Psoas muscle (tissue), 8 donors: ENCODE results near the gene IFITM2. TPM values are rescaled to one million over a fixed set of nuclear protein-coding genes. Genes with fewer than 3 reads are reported as not detected.
"Not testable (repeated sequence)": the region's sequence is repeated elsewhere in the genome, so short reads cannot be mapped to it uniquely, and the experiment has no call there.

ENCODE experiments used
- ATAC-seq, 4 donors: fragments of 200-7000 bp; cut with Tn5 transposase; one replicate each; pipeline ENCODE4 v1.9.1; 2020; ENCODE audit warnings: moderate library complexity in 3 of 4, mild to moderate bottlenecking in 2 of 4
- DNase-seq, 2 donors: peaks; one replicate each; pipeline ENCODE4 v3.0.0-alpha.2; 2020
- H3K27ac ChIP-seq: fragments of 200-600 bp; one replicate; pipeline ENCODE4 v1.8.0; 2022
- H3K27me3 ChIP-seq, 3 donors: fragments of 200-600 bp in 1 of 3; one replicate each; pipeline versions ENCODE4 v1.6.1 to v1.8.0; 2013 to 2022; ENCODE audit warnings: low read length in 2 of 3, mild to moderate bottlenecking in 2 of 3, moderate library complexity in 1 of 3; ENCODE audit not compliant: insufficient read depth in 3 of 3
- H3K36me3 ChIP-seq, 2 donors: fragments of 200-600 bp in 1 of 2; one replicate each; pipeline versions ENCODE4 v1.6.1 to v1.8.0; 2013 to 2022; ENCODE audit warnings: low read depth in 1 of 2, mild to moderate bottlenecking in 1 of 2, moderate library complexity in 1 of 2; ENCODE audit not compliant: insufficient read depth in 1 of 2
- H3K4me1 ChIP-seq: fragments of 200-600 bp; one replicate; pipeline ENCODE4 v1.8.0; 2022
- H3K4me3 ChIP-seq: fragments of 200-600 bp; one replicate; pipeline ENCODE4 v1.8.0; 2022; ENCODE audit warnings: mild to moderate bottlenecking
- H3K9me3 ChIP-seq: fragments of 200-600 bp; one replicate; pipeline ENCODE4 v1.8.0; 2022
- WGBS, 3 donors: extraction: QIAGEN DNeasy Blood & Tissue Kit; methylation state at CpG; one replicate each; pipeline versions ENCODE4 v1.1.6 to v1.1.7; 2013; 5-methylcytosine and 5-hydroxymethylcytosine counted together
- intact Hi-C, 2 donors: fragments of 100-400 bp; cut with DNase I; formaldehyde crosslinking; loops; one replicate each; pipeline versions ENCODE4 v1.11.0 to v1.14.2; 2022
- polyA plus RNA-seq, 3 donors: library from polyadenylated mRNA; stranded (reverse); fragments of 200-250 nt; gene quantifications; one replicate each; pipeline ENCODE4 v1.2.3, GENCODE V29; 2013
- total RNA-seq, 4 donors: library from RNA; stranded (reverse); fragmentation: NEBNext Ultra II Directional in 2 of 4; extraction: Animal tissue kit (Norgen Biotek cat#: 25700) in 2 of 4; gene quantifications; one replicate each; pipeline versions ENCODE4 v1.2.1 to v1.2.4, GENCODE V29; 2021 to 2023
- TF ChIP-seq, protein P1 (sequence below): fragments of 200-600 bp; IDR thresholded peaks from one replicate; pipeline ENCODE4 v1.8.0; 2022; ENCODE audit warnings: antibody characterized with exemption
- donor health status: healthy with polysubstance abuse.
- donor health status: DM: no; HTN: no; CAD: no; lungs with moderate emphysema.
- donor health status: Bipolar disorder and iron deficiency.
- donor health status: healthy.
- donor health status: DM: yes; HTN: yes; CAD: no.
- donor health status: DM: no; HTN: no; CAD: no.
- donor health status: DM: no; HTN: no; CAD: no.
- donor health status: DM: yes; HTN: yes; CAD: no.

IFITM2 gene
- total and polyA plus RNA-seq, 7 donors, result 109 to 371 (median 138) TPM

GRCh38 chr11:312092-312816, 4.6 kb downstream of the IFITM2 start:
- WGBS, 3 donors, result 61 to 63% (median 63%) methylated on average over 14 of the region's 14 CpGs
- H3K27me3 ChIP-seq, result peaks cover 0 to 28% (median 5%) of the 10 kb centered on the region in 3 donors
- ATAC-seq (no peak), DNase-seq (peak; percentile 14 to 44)
- H3K9me3 ChIP-seq, result no peaks in the 10 kb centered on the region
- H3K4me1 ChIP-seq, result peaks cover 9% of the 10 kb centered on the region
- intact Hi-C loops, result no loop called here
- peak overlapping the region; percentile 71 for H3K27ac ChIP-seq
- TF ChIP-seq, protein P1, sequence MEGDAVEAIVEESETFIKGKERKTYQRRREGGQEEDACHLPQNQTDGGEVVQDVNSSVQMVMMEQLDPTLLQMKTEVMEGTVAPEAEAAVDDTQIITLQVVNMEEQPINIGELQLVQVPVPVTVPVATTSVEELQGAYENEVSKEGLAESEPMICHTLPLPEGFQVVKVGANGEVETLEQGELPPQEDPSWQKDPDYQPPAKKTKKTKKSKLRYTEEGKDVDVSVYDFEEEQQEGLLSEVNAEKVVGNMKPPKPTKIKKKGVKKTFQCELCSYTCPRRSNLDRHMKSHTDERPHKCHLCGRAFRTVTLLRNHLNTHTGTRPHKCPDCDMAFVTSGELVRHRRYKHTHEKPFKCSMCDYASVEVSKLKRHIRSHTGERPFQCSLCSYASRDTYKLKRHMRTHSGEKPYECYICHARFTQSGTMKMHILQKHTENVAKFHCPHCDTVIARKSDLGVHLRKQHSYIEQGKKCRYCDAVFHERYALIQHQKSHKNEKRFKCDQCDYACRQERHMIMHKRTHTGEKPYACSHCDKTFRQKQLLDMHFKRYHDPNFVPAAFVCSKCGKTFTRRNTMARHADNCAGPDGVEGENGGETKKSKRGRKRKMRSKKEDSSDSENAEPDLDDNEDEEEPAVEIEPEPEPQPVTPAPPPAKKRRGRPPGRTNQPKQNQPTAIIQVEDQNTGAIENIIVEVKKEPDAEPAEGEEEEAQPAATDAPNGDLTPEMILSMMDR, result no peak
- peak overlapping the region; percentile 67 for H3K4me3 ChIP-seq
- H3K36me3 ChIP-seq, result no peaks in the 10 kb centered on the region

DNA sequence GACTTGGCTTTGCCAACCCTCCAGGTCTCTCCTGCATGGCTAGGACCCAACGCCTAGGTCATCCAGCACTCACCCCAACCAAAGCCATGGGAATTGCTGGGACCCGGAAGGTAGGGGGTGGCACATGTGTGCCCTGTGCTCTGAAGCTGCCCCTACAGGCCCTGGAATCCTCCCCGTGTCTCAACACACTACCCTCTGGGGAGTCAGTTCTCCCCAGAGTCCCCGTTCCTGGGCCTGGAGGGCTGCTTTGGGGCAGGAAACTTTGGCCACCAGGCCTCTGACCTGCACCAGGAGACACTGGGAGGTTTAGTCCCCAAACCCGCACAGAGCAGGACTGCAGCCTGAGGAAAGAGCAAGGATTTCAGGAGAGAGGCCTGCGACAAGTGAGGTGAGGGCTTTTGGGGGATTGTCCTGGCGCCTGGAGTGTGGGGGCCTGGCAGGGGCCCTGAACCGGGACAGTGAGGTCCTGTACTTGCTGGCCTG, 5.7 kb downstream of the IFITM2 start:
- Histone ChIP-seq H3K4me3 (peak overlapping the region; percentile 67), H3K27me3 (peaks cover 0 to 28% (median 5%) of the 10 kb centered on the region in 3 donors), H3K36me3 (no peaks in the 10 kb centered on the region), H3K4me1 (peaks cover 9% of the 10 kb centered on the region), H3K27ac (peak overlapping the region; percentile 71), H3K9me3 (no peaks in the 10 kb centered on the region)
- WGBS, 3 donors, result 62 to 67% (median 63%) methylated on average over 8 of the region's 8 CpGs
- intact Hi-C loops, result no loop called here
- ATAC-seq (no peak), DNase-seq (peak in 1 of 2 donors; percentile 48)
- TF ChIP-seq, protein P1, result no peak

DNA sequence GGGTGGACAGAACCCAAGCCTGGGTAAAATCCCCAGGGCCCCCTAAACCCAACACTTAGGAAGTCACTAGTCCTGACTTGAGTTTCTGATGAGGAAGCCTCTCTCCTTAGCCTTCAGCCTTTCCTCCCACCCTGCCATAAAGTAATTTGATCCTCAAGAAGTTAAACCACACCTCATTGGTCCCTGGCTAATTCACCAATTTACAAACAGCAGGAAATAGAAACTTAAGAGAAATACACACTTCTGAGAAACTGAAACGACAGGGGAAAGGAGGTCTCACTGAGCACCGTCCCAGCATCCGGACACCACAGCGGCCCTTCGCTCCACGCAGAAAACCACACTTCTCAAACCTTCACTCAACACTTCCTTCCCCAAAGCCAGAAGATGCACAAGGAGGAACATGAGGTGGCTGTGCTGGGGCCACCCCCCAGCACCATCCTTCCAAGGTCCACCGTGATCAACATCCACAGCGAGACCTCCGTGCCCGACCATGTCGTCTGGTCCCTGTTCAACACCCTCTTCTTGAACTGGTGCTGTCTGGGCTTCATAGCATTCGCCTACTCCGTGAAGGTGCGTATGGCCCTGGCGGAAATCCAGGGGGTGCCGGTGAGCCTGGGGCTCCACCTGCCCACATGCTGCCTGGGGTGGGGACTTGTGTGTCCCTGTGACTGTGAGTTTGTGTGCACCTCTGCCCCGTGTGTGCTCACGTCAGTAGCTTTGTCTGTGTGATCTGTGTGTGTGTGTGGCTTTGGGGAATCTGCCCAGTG, 6.4 kb downstream of the IFITM2 start, which contains the start of gene IFITM1:
IFITM1 (plus strand) TSS at position 254 of the 767 bp plus-strand sequence; CDS start at position 385, 131 bp downstream.
- ATAC-seq (peak in 2 of 4 donors; percentile 13 to 35), DNase-seq (peak in 1 of 2 donors; percentile 52)
- peaks cover 9% of the 10 kb centered on the region for H3K4me1 ChIP-seq
- H3K36me3 ChIP-seq, result no peaks in the 10 kb centered on the region
- H3K27ac ChIP-seq, result peak within 1 kb of the TSS; percentile 71
- WGBS, 3 donors, result 39 to 52% (median 42%) methylated on average over 18 of the region's 18 CpGs
- H3K27me3 ChIP-seq, result peaks cover 0 to 30% (median 5%) of the 10 kb centered on the region in 3 donors
- peak within 1 kb of the TSS; percentile 67 for H3K4me3 ChIP-seq
- H3K9me3 ChIP-seq, result no peaks in the 10 kb centered on the region
- intact Hi-C loops, result no loop called here
- TF ChIP-seq, protein P1, result no peak

DNA sequence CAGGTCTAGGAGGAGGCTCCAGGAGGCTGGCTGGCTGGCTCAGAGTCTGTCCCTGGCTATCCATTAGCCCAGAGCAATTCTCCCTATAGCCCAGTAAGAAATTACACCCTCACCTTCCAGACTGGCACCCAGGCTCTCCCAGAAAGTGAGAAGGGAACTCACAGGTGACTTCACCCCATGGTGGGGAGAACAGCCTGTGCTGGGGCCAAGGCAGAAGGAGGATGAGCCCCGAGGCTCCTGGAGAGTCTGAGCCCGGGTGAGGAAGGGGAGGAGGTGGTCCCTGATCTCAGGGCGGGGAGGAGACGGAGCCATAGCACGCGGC, 6.9 kb downstream of the IFITM2 start:
- H3K9me3 ChIP-seq, intact Hi-C loops, H3K36me3 ChIP-seq, DNase-seq, H3K4me1 ChIP-seq, ATAC-seq: not testable (repeated sequence)
- peaks cover 0 to 30% (median 5%) of the 10 kb centered on the region in 3 donors for H3K27me3 ChIP-seq
- H3K27ac ChIP-seq, result peak overlapping the region; percentile 71
- 45 to 56% (median 53%) methylated on average over 6 of the region's 6 CpGs for WGBS, 3 donors
- peak overlapping the region; percentile 67 for H3K4me3 ChIP-seq

- intact Hi-C loops, result no loop called here
- Histone ChIP-seq H3K4me1 (peaks cover 9% of the 10 kb centered on the region), H3K9me3 (no peaks in the 10 kb centered on the region), H3K27me3 (peaks cover 0 to 32% (median 5%) of the 10 kb centered on the region in 3 donors), H3K36me3 (no peaks in the 10 kb centered on the region), H3K4me3 (peak overlapping the region; percentile 67), H3K27ac (peak overlapping the region; percentile 55)
- no peak for ATAC-seq
- no peak for DNase-seq
- 56 to 61% (median 57%) methylated on average over 9 of the region's 9 CpGs for WGBS, 3 donors
- TF ChIP-seq, protein P1, result no peak
These were observed 7.5 kb downstream of the IFITM2 start for GRCh38 chr11:315051-315481.
